Measurements from ENCODE around the gene GGT7. TPM values are rescaled to one million over a fixed set of nuclear protein-coding genes. Genes with fewer than 3 reads are reported as not detected.

GGT7 gene
- polyA plus RNA-seq, 1 donor from 2014 or later: 42.9 TPM

- H3K27ac ChIP-seq (ENCODE audit: low read length): peak overlapping the region; percentile 28
Observed at GRCh38 chr20:34875642-34876405, 3.2 kb upstream of the GGT7 start.

DNA sequence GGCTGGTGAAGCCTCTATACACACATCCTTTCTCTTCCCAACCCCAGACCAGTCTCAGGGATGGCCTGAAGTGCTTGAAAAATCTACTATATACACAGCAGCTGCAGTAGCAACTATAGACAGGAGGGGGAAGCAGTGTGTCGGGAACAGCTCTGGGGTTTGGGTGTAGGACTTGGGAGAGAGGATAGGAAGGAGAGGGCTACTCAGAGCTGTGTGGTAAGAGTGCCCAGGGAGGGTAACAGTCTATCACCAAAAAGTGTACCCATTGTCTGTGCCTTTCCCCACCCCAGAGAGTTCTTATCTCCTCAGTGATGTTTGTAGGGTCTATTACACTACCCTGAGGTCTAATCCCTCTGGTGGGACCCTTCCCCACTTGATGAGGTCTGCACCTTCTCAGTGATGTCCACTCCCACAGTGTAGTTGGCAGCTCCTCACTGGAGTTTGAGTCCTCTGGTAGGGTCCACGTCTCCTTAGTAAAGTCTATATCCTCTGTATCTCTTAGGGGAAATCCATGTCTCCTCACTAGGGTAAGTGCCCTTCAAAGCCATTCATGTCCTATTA is 1.5 kb upstream of the GGT7 start:
- H3K9me3 ChIP-seq (ENCODE audit: low read length): no peaks in the 10 kb centered on the region
- no peaks in the 10 kb centered on the region for H3K27me3 ChIP-seq (ENCODE audit: insufficient read depth, low read depth, low read length)
- no peaks in the 10 kb centered on the region for H3K36me3 ChIP-seq (ENCODE audit: insufficient read depth, low read length)
- H3K9ac ChIP-seq (ENCODE audit: low read length): no peak overlapping the region
- no peak overlapping the region for H3K4me3 ChIP-seq (ENCODE audit: low read length)
- H3F3A ChIP-seq (ENCODE audit: insufficient read depth, low read length, poor library complexity, severe bottlenecking): no peaks in the 10 kb centered on the region
- H3K4me2 ChIP-seq (ENCODE audit: low read length): no peak overlapping the region
- H3K79me2 ChIP-seq (replicated peaks; ENCODE audit: insufficient read depth, low read length): peaks cover 15% of the 10 kb centered on the region
- no peaks in the 10 kb centered on the region for H4K20me1 ChIP-seq (ENCODE audit: insufficient read depth)
- no peaks in the 10 kb centered on the region for H3K9me2 ChIP-seq (ENCODE audit: insufficient read depth, low read length)
- no peak overlapping the region for H2AFZ ChIP-seq (ENCODE audit: low read depth, low read length)
- no peak overlapping the region for H3K27ac ChIP-seq (ENCODE audit: low read length)
- TF ChIP-seq POLR2AphosphoS5 (IDR thresholded peaks at IDR 0.05) (no peak), MXI1 (conservative IDR thresholded peaks at IDR 0.05; ENCODE audit: poor library complexity, severe bottlenecking) (no peak), RAD21 (conservative IDR thresholded peaks at IDR 0.05) (peak; percentile 56), EZH2 (IDR thresholded peaks at IDR 0.05; ENCODE audit: borderline replicate concordance, insufficient read depth, low read length, poor library complexity, severe bottlenecking) (no peak), EP300 (conservative IDR thresholded peaks at IDR 0.05; ENCODE audit: poor library complexity, severe bottlenecking) (no peak), SMC3 (conservative IDR thresholded peaks at IDR 0.05; ENCODE audit: poor library complexity) (peak; percentile 61), TAF1 (IDR thresholded peaks at IDR 0.05; ENCODE audit: low read depth) (no peak)
- TF ChIP-seq, protein P1, sequence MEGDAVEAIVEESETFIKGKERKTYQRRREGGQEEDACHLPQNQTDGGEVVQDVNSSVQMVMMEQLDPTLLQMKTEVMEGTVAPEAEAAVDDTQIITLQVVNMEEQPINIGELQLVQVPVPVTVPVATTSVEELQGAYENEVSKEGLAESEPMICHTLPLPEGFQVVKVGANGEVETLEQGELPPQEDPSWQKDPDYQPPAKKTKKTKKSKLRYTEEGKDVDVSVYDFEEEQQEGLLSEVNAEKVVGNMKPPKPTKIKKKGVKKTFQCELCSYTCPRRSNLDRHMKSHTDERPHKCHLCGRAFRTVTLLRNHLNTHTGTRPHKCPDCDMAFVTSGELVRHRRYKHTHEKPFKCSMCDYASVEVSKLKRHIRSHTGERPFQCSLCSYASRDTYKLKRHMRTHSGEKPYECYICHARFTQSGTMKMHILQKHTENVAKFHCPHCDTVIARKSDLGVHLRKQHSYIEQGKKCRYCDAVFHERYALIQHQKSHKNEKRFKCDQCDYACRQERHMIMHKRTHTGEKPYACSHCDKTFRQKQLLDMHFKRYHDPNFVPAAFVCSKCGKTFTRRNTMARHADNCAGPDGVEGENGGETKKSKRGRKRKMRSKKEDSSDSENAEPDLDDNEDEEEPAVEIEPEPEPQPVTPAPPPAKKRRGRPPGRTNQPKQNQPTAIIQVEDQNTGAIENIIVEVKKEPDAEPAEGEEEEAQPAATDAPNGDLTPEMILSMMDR (IDR thresholded peaks at IDR 0.05; ENCODE audit: poor library complexity, severe bottlenecking): peak; percentile 64

More at GRCh38 chr20:34875642-34876405, 3.2 kb upstream of the GGT7 start:
- Histone ChIP-seq H3K4me3 (ENCODE audit: low read length) (peak overlapping the region; percentile 77), H3K36me3 (ENCODE audit: insufficient read depth, low read length) (no peaks in the 10 kb centered on the region), H3K9ac (ENCODE audit: low read length) (peak overlapping the region; percentile 64), H4K20me1 (ENCODE audit: insufficient read depth) (no peaks in the 10 kb centered on the region), H3K4me2 (ENCODE audit: low read length) (peak overlapping the region; percentile 45), H3K9me2 (ENCODE audit: insufficient read depth, low read length) (no peaks in the 10 kb centered on the region), H3F3A (ENCODE audit: insufficient read depth, low read length, poor library complexity, severe bottlenecking) (no peaks in the 10 kb centered on the region), H2AFZ (ENCODE audit: low read depth, low read length) (peak overlapping the region; percentile 14), H3K27me3 (ENCODE audit: insufficient read depth, low read depth, low read length) (no peaks in the 10 kb centered on the region), H3K9me3 (ENCODE audit: low read length) (no peaks in the 10 kb centered on the region), H3K79me2 (replicated peaks; ENCODE audit: insufficient read depth, low read length) (peaks cover 15% of the 10 kb centered on the region)
- TF ChIP-seq RAD21 (conservative IDR thresholded peaks at IDR 0.05): no peak
- TF ChIP-seq TAF1 (IDR thresholded peaks at IDR 0.05; ENCODE audit: low read depth): no peak
- peak; percentile 27 for TF ChIP-seq POLR2AphosphoS5 (IDR thresholded peaks at IDR 0.05)
- TF ChIP-seq EP300 (conservative IDR thresholded peaks at IDR 0.05; ENCODE audit: poor library complexity, severe bottlenecking): no peak
- no peak for TF ChIP-seq SMC3 (conservative IDR thresholded peaks at IDR 0.05; ENCODE audit: poor library complexity)
- TF ChIP-seq REST (IDR thresholded peaks at IDR 0.05; ENCODE audit: borderline replicate concordance): no peak
- TF ChIP-seq, protein P1 (IDR thresholded peaks at IDR 0.05; ENCODE audit: poor library complexity, severe bottlenecking): peak; percentile 56
- no peak for TF ChIP-seq EZH2 (IDR thresholded peaks at IDR 0.05; ENCODE audit: borderline replicate concordance, insufficient read depth, low read length, poor library complexity, severe bottlenecking)
- no peak for TF ChIP-seq MXI1 (conservative IDR thresholded peaks at IDR 0.05; ENCODE audit: poor library complexity, severe bottlenecking)
